ENCODE results near the gene EPHX1.
"Not testable (repeated sequence)": the region's sequence is repeated elsewhere in the genome, so short reads cannot be mapped to it uniquely, and the experiment has no call there.

The EPHX1 gene

GRCh38 chr1:225777583-225778336, 32.2 kb upstream of the EPHX1 start, which contains the start of gene SRP9:
SRP9 (plus strand) TSS chr1:225777826; CDS start chr1:225777941, 115 bp downstream.
- peak; percentile 95 to 99 for DNase-seq

GRCh38 chr1:225778337-225778669, 31.6 kb upstream of the EPHX1 start:
- DNase-seq: no peak

- not testable (repeated sequence) for DNase-seq
Observed at GRCh38 chr1:225779165-225779564, 30.8 kb upstream of the EPHX1 start.

GRCh38 chr1:225780134-225780533, 29.8 kb upstream of the EPHX1 start:
- no peak for DNase-seq

- no peak for DNase-seq
Observed at GRCh38 chr1:225780630-225781029, 29.3 kb upstream of the EPHX1 start.

- not testable (repeated sequence) for DNase-seq
Observed at GRCh38 chr1:225789142-225789541, 20.8 kb upstream of the EPHX1 start.

- DNase-seq: no peak
Observed at GRCh38 chr1:225794954-225795353, 15.0 kb upstream of the EPHX1 start.

- DNase-seq: not testable (repeated sequence)
Observed at GRCh38 chr1:225796097-225796496, 13.8 kb upstream of the EPHX1 start.

GRCh38 chr1:225801146-225801545, 8.8 kb upstream of the EPHX1 start:
- not testable (repeated sequence) for DNase-seq

GRCh38 chr1:225806249-225806648, 3.7 kb upstream of the EPHX1 start:
- no peak for DNase-seq

- not testable (repeated sequence) for DNase-seq
Observed at GRCh38 chr1:225806736-225807135, 3.2 kb upstream of the EPHX1 start.

- DNase-seq: no peak
Observed at GRCh38 chr1:225808136-225808535, 1.8 kb upstream of the EPHX1 start.

GRCh38 chr1:225810579-225811538, 935 bp downstream of the EPHX1 start:
- not testable (repeated sequence) for DNase-seq

GRCh38 chr1:225811622-225812487, 1.9 kb downstream of the EPHX1 start:
- no peak for DNase-seq

- no peak for DNase-seq
Observed at GRCh38 chr1:225812488-225813213, 2.7 kb downstream of the EPHX1 start.

- DNase-seq: no peak
Observed at GRCh38 chr1:225813214-225813964, 3.5 kb downstream of the EPHX1 start.

- no peak for DNase-seq
Observed at GRCh38 chr1:225814381-225814780, 4.5 kb downstream of the EPHX1 start.

- not testable (repeated sequence) for DNase-seq
Observed at GRCh38 chr1:225815090-225815489, 5.2 kb downstream of the EPHX1 start.

- no peak for DNase-seq
Observed at GRCh38 chr1:225815526-225816178, 5.7 kb downstream of the EPHX1 start.

- DNase-seq: no peak
Observed at GRCh38 chr1:225816643-225817538, 7.0 kb downstream of the EPHX1 start.

Measured in stimulated activated CD4-positive, alpha-beta T cell treated with anti-CD3 and anti-CD28 coated beads, Interleukin-4, amount 100 ng/mL, for 4 hours (primary cell).